OCI-LY7 (cell line): ENCODE measurements around the gene TMEM95. TPM values are rescaled to one million over a fixed set of nuclear protein-coding genes. Genes with fewer than 3 reads are reported as not detected.

ENCODE experiments used
- BruUV-seq: library from RNA; stranded (reverse); fragments of 400-500 nt; replicated peaks from 2 replicates; lab custom pipeline; 2021; lab: Mats Ljungman, UMichigan
- CTCF ChIA-PET: fragments of 300-600 bp; sonication (Branson Sonifier 250); formaldehyde crosslinking; loops from one replicate; lab custom pipeline; 2022; ENCODE audit warnings: antibody characterized with exemption; ENCODE audit not compliant: unreplicated experiment; lab: Charles Lee
- POLR2A ChIA-PET: fragments of 300-600 bp; sonication (Branson Sonifier 250); formaldehyde crosslinking; loops from one replicate; lab custom pipeline; 2022; ENCODE audit warnings: antibody characterized with exemption; lab: Charles Lee
- DNase-seq: peaks from one replicate; pipeline ENCODE4 v3.0.0-alpha.2; 2015; ENCODE audit warnings: low spot score
- H2AFZ ChIP-seq: fragments of 200-600 bp; sonication (generic), shearing (Covaris generic); 2 replicates; pipeline ENCODE4 v1.6.1; 2014; ENCODE audit warnings: mild to moderate bottlenecking, antibody characterized with exemption, low read length, moderate library complexity
- H3K27ac ChIP-seq: fragments of 200-600 bp; sonication (generic); 2 replicates; pipeline ENCODE4 v1.5.1; 2014; ENCODE audit warnings: mixed run types, low read depth, mild to moderate bottlenecking, moderate library complexity, low read length, inconsistent platforms; ENCODE audit not compliant: poor library complexity, severe bottlenecking
- H3K36me3 ChIP-seq: fragments of 200-600 bp; sonication (generic); 2 replicates; pipeline ENCODE4 v1.6.1; 2014; ENCODE audit warnings: mild to moderate bottlenecking, antibody characterized with exemption, low read length, moderate library complexity, mixed read lengths; ENCODE audit not compliant: insufficient read depth
- H3K4me1 ChIP-seq: fragments of 200-600 bp; sonication (generic); 2 replicates; pipeline ENCODE4 v1.5.1; 2014; ENCODE audit warnings: mild to moderate bottlenecking, low read length; ENCODE audit not compliant: insufficient read depth, poor library complexity, severe bottlenecking
- H3K4me2 ChIP-seq: fragments of 200-600 bp; sonication (generic); 2 replicates; pipeline ENCODE4 v1.6.1; 2014; ENCODE audit warnings: mild to moderate bottlenecking, low read length
- H3K4me3 ChIP-seq: fragments of 200-600 bp; sonication (generic); 2 replicates; pipeline ENCODE4 v1.5.1; 2014; ENCODE audit warnings: mild to moderate bottlenecking, low read depth, low read length; ENCODE audit not compliant: poor library complexity, severe bottlenecking
- H3K79me2 ChIP-seq: fragments of 200-600 bp; sonication (generic); 2 replicates; pipeline ENCODE4 v1.6.1; 2016; ENCODE audit warnings: low read depth, mild to moderate bottlenecking, low read length, moderate library complexity, mixed read lengths; ENCODE audit not compliant: insufficient read depth
- H3K9me2 ChIP-seq: fragments of 200-600 bp; sonication (generic); 2 replicates; pipeline ENCODE4 v1.6.1; 2016; ENCODE audit warnings: mild to moderate bottlenecking, low read length, mixed read lengths; ENCODE audit not compliant: insufficient read depth
- H3K9me3 ChIP-seq: fragments of 200-600 bp; sonication (generic); 2 replicates; pipeline ENCODE4 v1.6.1; 2014; ENCODE audit warnings: mild to moderate bottlenecking, mixed run types, low read length, mixed read lengths
- H4K20me1 ChIP-seq: fragments of 200-600 bp; sonication (generic); 2 replicates; pipeline ENCODE4 v1.6.1; 2014; ENCODE audit warnings: mild to moderate bottlenecking, antibody characterized with exemption, low read length, moderate library complexity, mixed read lengths; ENCODE audit not compliant: insufficient read depth
- CTCF ChIP-seq: fragments of 200-600 bp; sonication (generic); conservative IDR thresholded peaks from 2 replicates; pipeline ENCODE4 v1.5.1; 2014; ENCODE audit warnings: mild to moderate bottlenecking, antibody characterized with exemption, low read length, moderate library complexity, mixed read lengths
- EZH2phosphoT487 ChIP-seq: fragments of 200-600 bp; sonication (generic); IDR thresholded peaks from 2 replicates; pipeline ENCODE4 v1.6.1; 2018; ENCODE audit warnings: low read depth, borderline replicate concordance, mild to moderate bottlenecking, mixed run types, antibody characterized with exemption, low read length, moderate library complexity, mixed read lengths
- intact Hi-C: fragments of 100-400 bp; cut with micrococcal nuclease; formaldehyde crosslinking; loops from one replicate; pipeline ENCODE4 v1.10.0; 2022; ENCODE audit not compliant: unreplicated experiment
- total RNA-seq, 2 experiments: library from RNA; depleted of rRNA in 1 of 2; stranded (reverse); fragments of >200 nt in 1 of 2; shearing (Covaris generic) in 1 of 2; gene quantifications; 2 replicates each; pipeline ENCODE4 v1.2.3, GENCODE V29; 2014 to 2022

Gene TMEM95
- total RNA-seq, 2 experiments from 2014 or later, result not detected

GRCh38 chr17:7312432-7313087, 42.4 kb upstream of the TMEM95 start:
- H3K9me2 ChIP-seq, result no peaks in the 10 kb centered on the region
- peak overlapping the region; percentile 96 for H3K4me2 ChIP-seq
- POLR2A ChIA-PET, result interaction anchor here (2.6 kb wide), 1 partner anchor 17 kb away, joined by 12 read pairs; the partner anchor contains the start of gene NEURL4
- H3K9me3 ChIP-seq, result no peaks in the 10 kb centered on the region
- BruUV-seq, result no TSS peak
- H2AFZ ChIP-seq, result no peak overlapping the region
- TF ChIP-seq EZH2phosphoT487 (no peak), CTCF (no peak)
- H3K4me3 ChIP-seq, result no peak overlapping the region
- DNase-seq, result no peak
- peaks cover 28% of the 10 kb centered on the region for H4K20me1 ChIP-seq
- CTCF ChIA-PET, result no interaction called here
- peaks cover 88% of the 10 kb centered on the region for H3K36me3 ChIP-seq
- peak overlapping the region; percentile 79 for H3K27ac ChIP-seq
- intact Hi-C loops, result no loop called here
- peaks cover 58% of the 10 kb centered on the region for H3K4me1 ChIP-seq
- H3K79me2 ChIP-seq, result peaks cover 50% of the 10 kb centered on the region

GRCh38 chr17:7313088-7313889, 41.7 kb upstream of the TMEM95 start:
- peak overlapping the region; percentile 79 for H3K27ac ChIP-seq
- H3K79me2 ChIP-seq, result peaks cover 43% of the 10 kb centered on the region
- H3K4me1 ChIP-seq, result peaks cover 58% of the 10 kb centered on the region
- no peaks in the 10 kb centered on the region for H3K9me2 ChIP-seq
- intact Hi-C loops, result no loop called here
- H3K36me3 ChIP-seq, result peaks cover 88% of the 10 kb centered on the region
- H4K20me1 ChIP-seq, result peaks cover 27% of the 10 kb centered on the region
- ChIA-PET POLR2A (interaction anchor here (2.6 kb wide), 1 partner anchor 16 kb away, joined by 12 read pairs; the partner anchor contains the start of gene NEURL4), CTCF (no interaction called here)
- no TSS peak for BruUV-seq
- TF ChIP-seq CTCF (no peak), EZH2phosphoT487 (no peak)
- peak overlapping the region; percentile 96 for H3K4me2 ChIP-seq
- H3K9me3 ChIP-seq, result no peaks in the 10 kb centered on the region
- peak; percentile 37 for DNase-seq
- no peak overlapping the region for H2AFZ ChIP-seq
- H3K4me3 ChIP-seq, result peak overlapping the region; percentile 95
